Sigmoid colon (tissue), 7 donors: ENCODE results near the gene DACH1. TPM values are rescaled to one million over a fixed set of nuclear protein-coding genes. Genes with fewer than 3 reads are reported as not detected.

Source experiments
- DNase-seq: peaks from one replicate; pipeline ENCODE4 v3.0.0-alpha.2; 2019
- H3K27ac ChIP-seq, 4 donors: fragments of 200-600 bp; sonication (generic); one replicate each; pipeline ENCODE4 v1.5.1; 2016 to 2019; ENCODE audit warnings: mild to moderate bottlenecking in 1 of 4
- H3K27me3 ChIP-seq, 3 donors: fragments of 200-600 bp; sonication (generic); one replicate each; pipeline ENCODE4 v1.5.1; 2019; ENCODE audit warnings: mild to moderate bottlenecking in 1 of 3
- H3K36me3 ChIP-seq, 4 donors: fragments of 200-600 bp; sonication (generic); one replicate each; pipeline ENCODE4 v1.5.1; 2016 to 2019
- H3K4me1 ChIP-seq, 4 donors: fragments of 200-600 bp; sonication (generic); one replicate each; pipeline ENCODE4 v1.5.1; 2017 to 2019
- H3K4me3 ChIP-seq, 4 donors: fragments of 200-600 bp; sonication (generic); one replicate each; pipeline ENCODE4 v1.5.1; 2017 to 2019; ENCODE audit warnings: mild to moderate bottlenecking in 2 of 4, moderate library complexity in 1 of 4
- H3K9me3 ChIP-seq, 4 donors: fragments of 200-600 bp in 3 of 4; sonication (generic) in 3 of 4; one replicate each; pipeline versions ENCODE4 v1.5.1 to v1.6.1; 2013 to 2019
- CTCF ChIP-seq, 4 experiments: fragments of 450-650 bp in 3 of 4; fragments of 200-600 bp in 1 of 4; IDR thresholded peaks; one replicate each; pipeline ENCODE4 v1.5.1; 2016 to 2019; ENCODE audit warnings: antibody characterized with exemption in 4 of 4, mild to moderate bottlenecking in 3 of 4, moderate library complexity in 2 of 4
- EP300 ChIP-seq, 4 donors: sonication (generic); formaldehyde crosslinking; IDR thresholded peaks; one replicate each; pipeline ENCODE4 v1.6.1; 2017; ENCODE audit warnings: antibody characterized with exemption in 4 of 4
- POLR2A ChIP-seq, 2 donors: fragments of 450-650 bp; IDR thresholded peaks; one replicate each; pipeline ENCODE4 v1.6.1; 2016; ENCODE audit warnings: antibody characterized with exemption in 2 of 2, mild to moderate bottlenecking in 2 of 2, moderate library complexity in 2 of 2
- POLR2AphosphoS5 ChIP-seq, 4 donors: sonication (generic); formaldehyde crosslinking; IDR thresholded peaks; one replicate each; pipeline ENCODE4 v1.6.1; 2017; ENCODE audit warnings: antibody characterized with exemption in 4 of 4
- WGBS, 2 donors: extraction: QIAGEN DNeasy Blood & Tissue Kit; methylation state at CpG; one replicate each; pipeline ENCODE4 v1.1.7; 2013; 5-methylcytosine and 5-hydroxymethylcytosine counted together
- intact Hi-C: fragments of 100-400 bp; cut with DNase I; formaldehyde crosslinking; loops from one replicate; pipeline ENCODE4 v1.15.1; 2023
- polyA plus RNA-seq, 3 donors: library from polyadenylated mRNA; stranded (reverse); fragments of 200-250 nt; gene quantifications; one replicate each; pipeline ENCODE4 v1.2.3, GENCODE V29; 2013
- total RNA-seq, 4 donors: library from RNA; depleted of rRNA; stranded (reverse); fragments of >200 nt; gene quantifications; one replicate each; pipeline ENCODE4 v1.1.0, GENCODE V29; 2016
- donor health status: healthy with polysubstance abuse.
- donor health status: Bipolar disorder and iron deficiency.
- donor health status: healthy.

The DACH1 gene
- total and polyA plus RNA-seq, 7 donors: 0.49 to 1.9 (median 1.6) TPM

- no peak for TF ChIP-seq POLR2AphosphoS5 (IDR thresholded peaks at IDR 0.05)
- TF ChIP-seq EP300 (IDR thresholded peaks at IDR 0.05): no peak
- no peak for TF ChIP-seq CTCF (IDR thresholded peaks at IDR 0.05)
- no peak for TF ChIP-seq POLR2A (IDR thresholded peaks at IDR 0.05)
- Histone ChIP-seq H3K4me3 (no peak overlapping the region), H3K27me3 (no peaks in the 10 kb centered on the region), H3K9me3 (no peaks in the 10 kb centered on the region), H3K27ac (no peak overlapping the region), H3K4me1 (no peaks in the 10 kb centered on the region), H3K36me3 (no peaks in the 10 kb centered on the region)
- 90 to 94% methylated on average over 3 of the region's 3 CpGs for WGBS, 2 donors
- intact Hi-C loops: no loop called here
- DNase-seq: no peak
These were observed 237.8 kb downstream of the DACH1 start for GRCh38 chr13:71629167-71629566.

DNA sequence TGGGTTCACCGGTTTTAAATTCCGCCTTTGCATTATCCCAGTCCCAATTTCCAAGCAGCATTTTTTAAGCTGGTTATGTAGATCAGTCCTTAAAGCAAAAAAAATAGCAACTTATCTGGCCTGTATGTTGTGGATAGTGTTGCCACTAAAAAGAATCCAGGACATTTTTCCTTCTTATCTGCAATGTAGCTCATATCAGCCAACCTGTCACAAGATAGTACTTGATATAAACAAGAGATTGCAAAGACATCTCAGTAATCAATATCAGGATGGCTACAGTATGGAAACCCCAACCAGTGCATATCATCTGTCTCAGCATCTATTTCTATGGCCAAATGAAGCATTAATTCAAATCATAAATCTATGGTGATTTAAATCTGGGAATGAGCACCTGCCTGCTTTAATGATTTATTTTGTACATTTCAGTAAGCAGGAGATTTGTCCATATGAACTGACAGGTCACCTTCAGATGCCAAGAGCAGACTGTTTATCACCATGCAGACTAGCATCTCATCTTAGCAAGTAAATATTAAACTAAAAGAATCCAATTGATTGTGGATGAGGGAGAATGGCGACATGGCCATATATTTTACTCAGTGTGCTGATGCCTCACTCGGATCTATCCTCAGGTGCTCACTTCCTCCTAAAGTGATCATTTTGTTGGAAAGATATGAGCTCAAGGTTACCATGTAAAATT lies 240.4 kb downstream of the DACH1 start:
- H3K4me1 ChIP-seq: no peaks in the 10 kb centered on the region
- no peaks in the 10 kb centered on the region for H3K9me3 ChIP-seq
- no peaks in the 10 kb centered on the region for H3K27me3 ChIP-seq
- H3K36me3 ChIP-seq: no peaks in the 10 kb centered on the region
- no peak for DNase-seq
- 88 to 90% methylated on average over 4 of the region's 4 CpGs for WGBS, 2 donors
- TF ChIP-seq POLR2AphosphoS5 (IDR thresholded peaks at IDR 0.05) (no peak), POLR2A (IDR thresholded peaks at IDR 0.05) (no peak), CTCF (IDR thresholded peaks at IDR 0.05) (no peak), EP300 (IDR thresholded peaks at IDR 0.05) (no peak)
- H3K27ac ChIP-seq: no peak overlapping the region
- intact Hi-C loops: no loop called here
- H3K4me3 ChIP-seq: no peak overlapping the region

DNA sequence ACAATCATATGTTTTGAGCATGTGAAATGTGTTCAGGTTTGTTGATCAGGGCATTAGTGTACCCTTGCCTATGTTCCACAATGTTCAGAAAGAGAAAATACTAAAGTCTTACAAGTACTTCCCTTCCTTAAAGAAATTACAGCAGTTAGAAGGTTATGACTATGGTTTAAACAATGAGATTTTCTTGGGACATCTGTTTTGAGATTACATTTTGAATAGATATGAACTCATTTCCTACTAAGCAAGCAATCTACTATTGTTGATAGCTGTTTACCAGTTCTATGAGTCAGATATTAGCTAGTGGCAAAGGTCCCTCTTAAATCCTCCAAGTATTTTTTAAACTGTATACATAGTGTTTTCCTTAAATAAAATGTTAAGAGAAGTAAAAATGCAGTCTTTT lies 241.3 kb downstream of the DACH1 start:
- no peak overlapping the region for H3K4me3 ChIP-seq
- H3K27me3 ChIP-seq: no peaks in the 10 kb centered on the region
- DNase-seq: no peak
- H3K9me3 ChIP-seq: no peaks in the 10 kb centered on the region
- H3K27ac ChIP-seq: no peak overlapping the region
- H3K36me3 ChIP-seq: no peaks in the 10 kb centered on the region
- TF ChIP-seq CTCF (IDR thresholded peaks at IDR 0.05) (no peak), POLR2AphosphoS5 (IDR thresholded peaks at IDR 0.05) (no peak), EP300 (IDR thresholded peaks at IDR 0.05) (no peak), POLR2A (IDR thresholded peaks at IDR 0.05) (no peak)
- H3K4me1 ChIP-seq: no peaks in the 10 kb centered on the region
- intact Hi-C loops: no loop called here

GRCh38 chr13:71624653-71625600 lies 242.1 kb downstream of the DACH1 start:
- no peak overlapping the region for H3K4me3 ChIP-seq
- H3K9me3 ChIP-seq: no peaks in the 10 kb centered on the region
- intact Hi-C loops: no loop called here
- WGBS, 2 donors: 71 to 73% methylated on average over 5 of the region's 5 CpGs
- H3K36me3 ChIP-seq: no peaks in the 10 kb centered on the region
- no peak overlapping the region for H3K27ac ChIP-seq
- TF ChIP-seq POLR2AphosphoS5 (IDR thresholded peaks at IDR 0.05) (no peak), POLR2A (IDR thresholded peaks at IDR 0.05) (no peak), CTCF (IDR thresholded peaks at IDR 0.05) (no peak), EP300 (IDR thresholded peaks at IDR 0.05) (no peak)
- DNase-seq: no peak
- no peaks in the 10 kb centered on the region for H3K4me1 ChIP-seq
- no peaks in the 10 kb centered on the region for H3K27me3 ChIP-seq
